SU-DHL-6 (cell line): ENCODE measurements around the gene EEF1AKMT4.

Source experiments
- EZH2phosphoT487 ChIP-seq: fragments of 200-600 bp; sonication (generic), shearing (Covaris generic); conservative IDR thresholded peaks from 2 replicates; pipeline ENCODE4 v1.6.1; 2018; ENCODE audit warnings: mild to moderate bottlenecking, antibody characterized with exemption, low read length, moderate library complexity, mixed read lengths
- TF ChIP-seq, protein P1 (sequence below): fragments of 200-600 bp; sonication (generic); IDR thresholded peaks from one replicate; pipeline ENCODE4 v1.5.1; 2017; ENCODE audit warnings: antibody characterized with exemption, mild to moderate bottlenecking, low read length, moderate library complexity; ENCODE audit not compliant: insufficient read depth, poor library complexity, severe bottlenecking

DNA sequence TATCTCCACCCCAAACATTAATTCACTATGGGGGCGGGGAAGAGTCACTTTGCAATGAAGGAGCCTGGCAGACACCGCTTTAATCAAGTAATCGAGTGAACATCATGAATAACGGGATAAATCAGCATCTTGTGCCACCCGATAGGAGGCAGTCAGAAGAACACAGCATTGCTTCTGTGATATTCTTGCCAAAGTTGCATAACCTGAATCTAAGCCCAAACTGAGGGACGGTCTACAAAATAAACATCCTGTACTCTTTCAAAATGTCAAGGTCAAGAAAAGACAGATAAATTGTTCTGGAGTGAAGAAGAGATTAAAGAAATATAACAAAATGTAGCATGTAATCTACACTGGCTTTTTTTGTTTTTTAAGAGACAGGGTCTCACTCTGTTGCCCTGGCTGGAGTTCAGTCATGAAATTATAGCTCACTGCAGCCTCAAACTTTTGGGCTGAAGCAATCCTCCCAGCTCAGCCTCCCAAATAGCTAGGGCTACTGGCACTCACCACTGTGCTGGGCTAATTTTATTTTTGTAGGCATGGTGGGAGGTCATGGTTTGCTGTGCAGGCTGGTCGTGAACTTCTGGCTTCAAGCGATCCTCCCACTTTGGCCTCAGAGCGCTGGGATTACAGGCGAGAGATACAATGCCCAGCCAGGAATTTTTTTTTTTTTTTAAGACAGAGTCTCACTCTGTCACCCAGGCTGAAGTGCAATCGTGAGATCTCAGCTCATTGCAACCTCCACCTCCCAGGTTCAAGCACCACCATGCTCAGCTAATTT is 40.1 kb upstream of the EEF1AKMT4 start:
- TF ChIP-seq, protein P1, sequence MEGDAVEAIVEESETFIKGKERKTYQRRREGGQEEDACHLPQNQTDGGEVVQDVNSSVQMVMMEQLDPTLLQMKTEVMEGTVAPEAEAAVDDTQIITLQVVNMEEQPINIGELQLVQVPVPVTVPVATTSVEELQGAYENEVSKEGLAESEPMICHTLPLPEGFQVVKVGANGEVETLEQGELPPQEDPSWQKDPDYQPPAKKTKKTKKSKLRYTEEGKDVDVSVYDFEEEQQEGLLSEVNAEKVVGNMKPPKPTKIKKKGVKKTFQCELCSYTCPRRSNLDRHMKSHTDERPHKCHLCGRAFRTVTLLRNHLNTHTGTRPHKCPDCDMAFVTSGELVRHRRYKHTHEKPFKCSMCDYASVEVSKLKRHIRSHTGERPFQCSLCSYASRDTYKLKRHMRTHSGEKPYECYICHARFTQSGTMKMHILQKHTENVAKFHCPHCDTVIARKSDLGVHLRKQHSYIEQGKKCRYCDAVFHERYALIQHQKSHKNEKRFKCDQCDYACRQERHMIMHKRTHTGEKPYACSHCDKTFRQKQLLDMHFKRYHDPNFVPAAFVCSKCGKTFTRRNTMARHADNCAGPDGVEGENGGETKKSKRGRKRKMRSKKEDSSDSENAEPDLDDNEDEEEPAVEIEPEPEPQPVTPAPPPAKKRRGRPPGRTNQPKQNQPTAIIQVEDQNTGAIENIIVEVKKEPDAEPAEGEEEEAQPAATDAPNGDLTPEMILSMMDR = no peak
- no peak for TF ChIP-seq EZH2phosphoT487
